Stimulated activated CD8-positive, alpha-beta memory T cell treated with anti-CD3 and anti-CD28 coated beads, Interleukin-12 subunit alpha, Interleukin-12 subunit beta, amount 100 ng/mL, for 24 hours (primary cell): ENCODE data around the gene CYP4V2.
A peak's percentile ranks its signal among the peaks of the same experiment; 100 is the strongest.

ENCODE experiments used
- DNase-seq: peaks from one replicate; pipeline ENCODE4 v3.0.0-alpha.2; 2020; ENCODE audit errors: extremely low read depth

The CYP4V2 gene

DNA sequence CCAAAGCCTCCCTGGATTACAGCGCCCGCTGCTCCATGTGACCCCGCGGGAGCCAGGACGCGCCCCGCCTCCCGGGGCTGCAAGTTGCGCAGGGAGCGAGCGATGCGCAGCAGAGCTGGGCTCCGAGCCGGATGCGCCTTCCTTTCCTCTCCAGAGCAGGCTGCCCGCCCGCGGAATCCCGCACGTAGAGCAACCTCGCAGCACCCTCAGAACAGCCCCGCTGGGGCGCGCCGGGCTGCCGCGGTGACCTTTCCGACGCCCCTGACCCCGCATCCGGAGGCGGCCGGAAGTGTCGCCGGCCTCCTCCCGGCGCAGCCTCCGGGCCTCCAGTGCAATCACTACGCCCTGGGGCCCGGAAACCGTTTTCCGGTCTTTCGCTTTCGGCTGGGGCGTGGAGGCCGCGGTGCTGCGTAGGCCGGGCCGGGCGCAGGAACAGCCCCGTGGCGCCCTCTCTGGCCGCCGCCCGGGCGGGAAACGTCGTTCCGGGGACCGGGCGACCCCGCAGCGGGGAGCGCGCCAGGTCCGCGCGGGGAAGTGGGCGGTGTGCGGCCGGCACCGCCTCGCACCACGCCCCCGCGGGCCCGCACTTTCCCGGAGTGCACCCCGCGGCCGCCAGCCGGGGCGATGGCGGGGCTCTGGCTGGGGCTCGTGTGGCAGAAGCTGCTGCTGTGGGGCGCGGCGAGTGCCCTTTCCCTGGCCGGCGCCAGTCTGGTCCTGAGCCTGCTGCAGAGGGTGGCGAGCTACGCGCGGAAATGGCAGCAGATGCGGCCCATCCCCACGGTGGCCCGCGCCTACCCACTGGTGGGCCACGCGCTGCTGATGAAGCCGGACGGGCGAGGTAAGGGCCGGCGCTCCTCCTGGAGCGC, at the start of gene CYP4V2:
Gene CYP4V2, plus strand, starts transcription at position 368 of the 866 bp plus-strand sequence. Its CDS starts 257 bp downstream, at position 625.
- peak; percentile 69 for DNase-seq

DNA sequence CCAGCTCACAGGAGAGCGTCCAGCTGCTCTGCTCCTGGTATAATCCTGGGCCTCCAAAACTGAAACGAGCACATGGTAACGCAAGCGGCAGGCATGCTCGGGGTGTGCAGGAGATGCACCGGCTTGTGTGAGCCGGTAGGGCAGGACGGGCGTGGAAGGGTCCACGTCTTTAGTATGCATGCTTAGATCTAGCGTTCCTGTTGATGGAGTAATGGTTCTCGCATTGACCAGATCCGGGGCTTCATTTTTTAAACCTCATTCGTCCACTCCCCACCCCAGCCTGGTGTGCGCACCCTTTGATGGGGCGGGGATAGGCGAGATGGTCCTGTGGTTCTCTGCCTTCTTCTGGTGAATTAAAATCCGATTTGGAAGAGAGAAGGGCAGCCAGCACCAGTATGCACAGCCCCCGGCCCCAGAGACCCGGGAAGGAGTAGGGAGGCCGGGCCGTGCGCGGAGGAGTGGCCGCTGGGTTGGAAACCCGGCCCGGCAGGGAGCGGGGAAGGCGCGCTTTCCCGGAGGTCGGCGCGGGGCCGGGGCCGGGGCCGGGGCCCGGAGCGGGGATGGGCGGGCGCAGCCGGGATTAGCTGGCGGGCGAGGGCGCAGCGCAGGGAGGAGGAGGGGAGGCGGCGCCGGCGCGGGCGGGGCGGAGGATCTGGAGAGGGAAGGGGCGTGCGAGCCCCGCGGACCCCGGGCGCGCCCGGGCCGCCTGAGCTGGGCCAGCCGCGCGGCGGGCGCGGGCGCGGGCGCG, 47.0 kb upstream of the CYP4V2 start:
- DNase-seq: no peak

DNA sequence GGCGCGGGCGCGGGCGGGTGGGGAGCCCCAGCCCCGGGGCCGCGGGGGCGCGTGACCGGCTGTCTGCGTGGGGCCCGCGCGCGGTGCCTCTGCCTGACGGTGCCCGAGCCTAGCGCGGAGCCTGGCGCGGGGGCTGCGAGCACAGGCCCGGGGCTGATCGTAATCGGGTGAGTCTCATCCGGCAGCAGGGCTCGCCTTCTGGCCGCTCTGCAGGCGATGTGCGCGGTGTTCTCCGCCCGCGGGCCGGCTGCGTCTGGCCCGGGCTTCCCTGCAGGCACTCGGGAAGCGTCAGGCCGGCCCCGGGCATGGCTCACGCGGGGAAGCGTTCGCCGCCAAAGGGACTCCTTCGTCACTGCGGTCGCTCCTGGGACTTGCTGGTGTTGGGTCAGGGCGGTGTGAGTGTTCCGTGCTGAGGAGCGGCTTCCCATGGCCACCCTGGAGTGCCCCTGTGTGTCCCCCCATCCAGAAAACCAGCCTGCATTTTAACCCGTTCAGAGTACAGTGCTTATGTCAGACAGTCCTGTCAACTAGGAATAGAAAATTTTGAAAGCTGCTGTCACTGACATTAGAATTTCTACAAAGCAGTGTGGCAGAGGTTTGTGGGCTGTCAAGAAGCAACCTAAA, 46.3 kb upstream of the CYP4V2 start:
- DNase-seq: no peak

DNA sequence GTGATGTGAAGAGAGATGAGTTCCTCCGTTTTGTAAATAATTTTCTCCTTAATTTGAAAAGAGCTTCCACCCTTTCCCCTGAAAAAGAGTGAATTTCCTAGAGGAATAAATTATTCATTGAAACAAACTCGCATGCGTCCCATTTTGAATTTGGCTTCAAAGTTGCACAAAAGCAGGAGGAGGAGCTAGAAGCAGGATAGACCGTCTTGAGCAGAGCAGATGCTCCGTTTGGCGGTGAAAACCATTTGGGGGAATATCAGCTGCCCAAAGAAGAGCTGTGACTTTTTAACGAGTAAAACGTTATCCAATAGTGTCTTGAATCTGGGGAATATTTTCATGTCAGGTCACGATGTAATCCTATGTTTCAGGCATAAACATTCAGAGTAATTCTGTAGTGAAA, 44.9 kb upstream of the CYP4V2 start:
- DNase-seq: no peak

DNA sequence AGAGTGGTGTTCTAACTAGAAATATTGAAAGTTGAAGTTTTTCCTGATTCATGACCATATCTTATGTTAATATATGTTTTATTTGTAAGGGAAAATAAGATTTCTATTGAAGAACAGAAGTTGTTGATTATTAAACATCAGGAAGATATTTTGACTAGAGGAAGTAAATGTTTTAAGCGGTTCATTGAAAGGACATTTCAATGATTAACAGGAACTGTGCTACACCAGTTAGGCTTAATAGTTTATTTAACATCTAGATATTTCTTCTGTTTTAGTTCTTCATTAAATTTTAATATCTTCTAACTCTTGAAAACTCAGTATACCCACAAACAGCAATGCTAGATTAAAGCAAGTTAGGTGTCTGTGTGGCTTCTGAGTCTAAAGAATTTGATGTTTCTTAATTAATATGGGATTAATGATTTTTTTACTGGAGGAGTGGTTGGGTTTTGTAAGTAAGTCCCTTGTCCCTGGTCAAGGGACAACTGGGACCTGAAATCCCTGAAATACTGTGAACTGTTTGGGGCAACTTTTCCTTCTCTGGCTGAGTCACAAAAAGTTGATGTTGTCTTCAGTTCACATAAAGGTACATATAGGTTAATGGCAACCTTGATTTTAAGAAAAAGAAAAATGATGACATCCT, 42.9 kb upstream of the CYP4V2 start:
- DNase-seq: no peak

DNA sequence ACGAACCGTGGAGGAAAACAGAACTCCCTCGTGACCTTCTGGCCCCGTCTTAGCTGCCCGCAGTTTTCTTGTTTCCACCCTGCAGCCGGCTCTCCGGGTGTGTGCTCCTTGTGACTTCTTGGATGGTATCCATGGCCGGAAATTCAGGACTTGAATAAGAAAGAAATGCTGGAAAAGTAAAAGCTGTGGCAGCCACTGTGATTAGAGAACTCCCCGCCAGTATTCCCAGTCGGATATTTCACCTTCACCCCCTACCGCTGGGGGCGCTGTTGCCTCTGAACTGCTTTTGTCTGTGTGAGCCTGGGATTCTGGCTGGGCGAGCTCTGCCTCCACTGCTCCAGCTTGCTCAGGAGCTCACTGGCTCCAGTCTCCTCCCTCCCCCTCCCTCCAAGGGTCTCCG, 41.5 kb upstream of the CYP4V2 start:
- DNase-seq: no peak

DNA sequence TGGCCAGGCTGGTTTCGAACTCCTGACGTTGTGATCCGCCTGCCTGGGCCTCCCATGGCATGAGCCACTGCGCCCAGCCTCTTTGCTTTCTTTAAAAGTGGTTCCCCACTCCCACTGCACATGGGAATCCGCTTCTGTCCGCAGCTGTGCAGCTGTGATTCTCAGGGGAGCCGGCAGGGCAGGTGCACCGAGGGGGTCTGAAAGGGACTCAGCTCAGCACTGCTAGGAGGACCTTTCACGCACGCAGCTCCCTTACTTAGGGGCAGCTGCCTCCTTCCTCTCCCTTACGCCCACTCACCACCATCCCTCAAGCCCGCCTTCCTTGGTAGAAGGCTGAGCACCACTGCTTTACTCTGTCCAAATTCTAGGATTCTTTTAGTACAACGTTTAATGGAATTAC, 40.4 kb upstream of the CYP4V2 start:
- no peak for DNase-seq

DNA sequence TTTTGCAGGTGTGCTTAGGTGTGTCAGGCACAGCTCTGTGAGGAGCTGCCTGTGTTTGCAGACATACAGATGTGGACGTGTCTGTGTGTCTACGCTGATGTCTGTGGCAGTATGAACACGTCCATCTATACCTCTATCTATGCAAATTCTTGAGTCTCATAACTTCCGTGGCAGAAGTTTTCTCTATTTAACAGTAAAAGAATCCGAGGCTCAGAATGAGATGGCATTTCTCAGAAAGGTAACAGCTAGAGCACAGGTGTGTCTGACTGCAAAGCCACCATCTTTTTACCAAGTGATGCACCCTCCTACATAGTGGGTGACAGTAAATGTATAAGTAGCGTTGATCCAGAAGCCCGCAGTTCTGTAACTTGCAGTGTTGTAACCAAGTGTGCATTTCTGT, 39.9 kb upstream of the CYP4V2 start:
- no peak for DNase-seq

DNA sequence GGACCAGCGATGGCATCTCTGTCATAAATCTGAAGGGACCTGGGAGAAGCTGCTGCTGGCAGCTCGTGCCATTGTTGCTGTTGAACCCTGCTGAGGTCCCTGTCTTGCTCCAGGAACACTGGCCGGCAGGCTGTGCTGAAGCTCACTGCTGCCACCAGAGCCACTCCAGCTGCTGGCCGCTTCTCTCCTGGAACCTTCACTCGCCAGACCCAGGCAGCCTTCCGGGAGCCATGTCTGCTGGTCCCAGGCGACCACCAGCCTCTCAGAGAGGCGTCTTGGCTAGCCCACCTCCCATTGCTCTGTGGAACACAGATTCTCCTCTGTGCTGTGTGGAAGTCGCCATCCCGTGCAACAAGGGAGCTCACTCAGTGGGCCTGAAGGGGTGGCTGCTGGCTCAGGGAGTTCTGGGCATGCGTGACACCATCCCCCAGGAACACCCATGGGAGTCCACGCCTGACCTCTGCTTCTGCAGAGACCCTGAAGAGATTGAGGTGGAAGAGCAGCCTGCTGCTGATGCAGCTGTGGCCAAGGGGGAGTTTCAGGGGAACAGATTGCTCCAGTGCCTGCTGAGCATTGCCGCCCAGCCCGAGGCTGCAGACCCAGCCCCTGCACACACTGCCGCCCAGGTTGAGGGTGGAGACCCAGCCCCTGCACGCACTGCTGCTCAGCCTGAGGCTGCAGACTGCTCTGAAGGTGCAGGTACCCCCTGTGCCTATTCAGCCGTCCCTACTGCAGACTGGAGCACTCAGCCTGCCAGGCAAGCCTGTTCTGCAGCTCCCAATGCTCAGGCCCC, 33.1 kb upstream of the CYP4V2 start:
- no peak for DNase-seq

DNA sequence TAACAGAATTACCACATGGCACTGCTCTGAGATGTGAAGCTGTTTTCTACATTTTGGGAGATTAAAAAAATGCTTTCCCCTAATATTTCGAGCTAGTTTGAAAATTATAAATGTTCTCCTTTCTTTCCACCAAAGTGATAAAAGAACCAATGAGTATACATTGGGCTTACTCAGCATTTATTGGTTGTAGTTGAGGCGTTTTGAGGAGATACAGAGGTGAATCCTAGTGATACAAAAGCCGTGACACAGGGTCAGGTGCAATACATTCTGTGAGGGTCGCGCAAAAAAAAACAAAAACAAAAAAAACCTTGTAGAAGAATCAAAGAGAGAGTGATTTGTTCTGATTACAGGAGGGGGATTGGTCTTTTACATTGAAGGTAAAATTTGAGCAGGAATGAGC, 32.4 kb upstream of the CYP4V2 start:
- no peak for DNase-seq

DNA sequence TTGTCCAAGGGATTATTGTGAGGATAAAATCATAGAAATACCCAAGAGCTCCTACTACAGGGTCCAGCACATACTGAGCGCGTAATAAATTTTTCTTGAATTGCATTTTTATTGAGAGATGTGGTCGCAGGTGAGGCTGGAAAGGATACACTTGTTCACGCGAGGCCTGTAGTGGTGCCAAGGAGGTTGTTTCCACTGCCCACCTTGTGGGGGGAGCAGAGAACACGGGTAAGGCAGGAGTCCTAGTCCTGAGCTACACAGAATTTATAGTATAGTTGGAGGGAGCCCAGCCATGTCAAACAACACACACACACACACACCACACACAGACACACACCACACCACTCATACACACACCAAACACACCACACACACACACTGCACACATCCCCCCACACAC, 31.8 kb upstream of the CYP4V2 start:
- no peak for DNase-seq

DNA sequence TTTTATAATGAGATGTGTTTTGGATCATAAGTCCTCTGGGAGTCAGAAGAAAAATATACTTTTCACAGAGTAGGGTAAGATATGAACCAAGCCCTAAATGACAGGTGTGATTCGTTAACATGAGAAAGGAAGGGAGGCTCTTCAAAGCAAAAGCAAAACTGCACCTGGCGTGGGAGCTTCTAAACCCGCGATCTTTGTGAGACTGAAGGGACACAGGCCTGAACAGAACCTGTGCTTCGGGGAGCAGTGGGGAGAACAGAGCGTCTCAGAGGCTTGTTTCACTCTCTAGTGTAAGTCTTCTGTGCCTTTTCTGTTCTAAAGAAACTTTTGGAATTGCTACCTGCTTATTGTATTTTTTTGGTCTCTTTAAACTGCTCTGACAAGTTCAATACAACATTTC, 30.2 kb upstream of the CYP4V2 start:
- DNase-seq: no peak

DNA sequence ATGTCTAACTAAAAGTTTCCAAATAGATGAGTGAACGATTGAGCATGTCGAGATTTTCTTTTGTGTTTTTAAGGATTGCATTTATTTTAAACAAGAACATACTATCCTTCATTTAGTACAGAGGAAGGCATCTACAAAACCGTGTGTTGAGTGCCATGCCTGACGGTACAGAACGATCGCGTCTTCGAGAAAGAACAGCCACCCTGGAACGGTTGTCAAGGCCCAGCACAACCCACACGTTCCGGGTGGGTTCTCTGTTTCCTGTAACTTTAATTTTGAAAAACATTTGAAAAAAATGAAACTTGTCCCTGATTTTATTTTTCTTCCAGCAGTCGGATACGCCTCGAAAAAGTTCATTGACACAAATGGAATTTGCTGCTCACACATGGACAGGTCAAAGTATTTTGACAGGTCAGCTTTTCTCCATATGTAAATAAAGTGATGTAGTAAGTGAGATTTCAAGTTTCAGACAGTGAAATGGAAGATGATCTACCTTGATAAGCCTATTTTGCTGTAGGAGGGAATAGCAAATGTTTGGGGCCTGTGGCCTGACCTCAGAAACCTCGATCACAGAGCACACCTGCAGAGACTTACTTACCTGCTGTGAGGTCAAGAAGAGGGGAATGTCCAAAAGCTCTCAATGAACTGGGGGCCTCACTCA, 24.4 kb upstream of the CYP4V2 start:
- no peak for DNase-seq

DNA sequence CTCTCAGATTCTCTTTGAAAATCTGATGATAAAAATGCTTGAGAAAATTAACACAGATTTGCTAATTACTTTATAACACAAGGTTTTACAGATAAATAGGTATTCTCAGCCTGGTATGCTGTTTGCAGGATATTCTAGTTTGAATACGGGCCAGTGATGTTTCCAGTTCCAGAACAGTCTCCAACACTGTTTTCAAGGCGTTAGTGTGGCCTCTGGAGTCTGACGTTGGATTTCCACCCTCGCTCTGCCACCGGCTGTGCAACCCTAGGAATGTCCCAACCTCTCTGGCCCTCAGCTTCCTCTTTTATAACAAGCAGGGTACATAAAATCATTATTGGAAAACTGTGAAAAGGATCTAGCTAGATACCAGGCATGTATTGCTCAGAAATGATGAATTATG, 23.8 kb upstream of the CYP4V2 start:
- DNase-seq: no peak

DNA sequence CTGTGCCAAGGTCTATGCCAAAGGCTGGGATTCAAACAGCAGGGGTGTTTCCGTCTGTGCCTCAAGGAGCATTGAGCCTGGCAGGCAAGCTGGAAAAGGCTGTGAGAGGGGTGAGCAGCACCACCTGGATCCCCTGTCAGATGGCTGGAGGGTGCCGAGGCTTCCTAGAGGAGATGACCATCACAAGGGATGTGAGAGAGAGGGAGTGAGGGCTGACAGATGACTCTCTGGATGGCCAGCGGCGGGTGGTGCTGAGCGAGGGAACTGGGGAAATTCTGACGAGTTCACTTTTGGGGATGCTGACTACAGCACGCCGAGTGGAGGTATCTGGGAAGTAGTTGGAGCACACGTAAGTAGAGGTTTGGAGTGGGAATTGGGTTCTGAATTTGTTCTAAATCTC, 22.6 kb upstream of the CYP4V2 start:
- DNase-seq: no peak

DNA sequence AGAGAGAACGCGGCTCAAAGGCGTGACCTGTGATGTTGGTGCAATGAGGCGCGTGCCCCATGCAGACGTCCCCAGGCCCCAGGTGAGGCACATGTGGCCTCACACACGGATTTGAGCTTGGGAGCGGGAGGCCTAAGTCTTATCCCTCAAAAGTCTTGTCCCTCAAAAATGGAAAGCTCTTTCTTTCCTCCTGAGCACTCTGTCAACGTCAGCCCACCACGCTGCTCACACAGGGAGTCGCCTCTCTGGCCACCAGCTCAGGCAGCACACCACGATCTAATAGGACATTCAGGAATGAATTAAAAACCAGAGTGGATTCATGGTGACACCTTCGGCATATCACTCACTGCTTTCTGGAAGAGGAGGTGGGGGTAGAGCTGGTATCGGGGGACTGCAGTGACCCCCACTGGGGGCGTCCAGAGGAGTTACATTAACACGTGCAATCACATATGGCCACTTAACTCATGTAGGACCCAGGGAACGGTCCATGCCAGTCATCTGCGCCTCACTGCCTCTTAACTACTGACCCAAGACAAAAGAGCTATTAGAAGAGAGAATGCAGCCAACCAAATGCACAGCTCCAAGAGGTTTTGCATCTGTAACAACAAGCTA, 21.9 kb upstream of the CYP4V2 start:
- DNase-seq: no peak

DNA sequence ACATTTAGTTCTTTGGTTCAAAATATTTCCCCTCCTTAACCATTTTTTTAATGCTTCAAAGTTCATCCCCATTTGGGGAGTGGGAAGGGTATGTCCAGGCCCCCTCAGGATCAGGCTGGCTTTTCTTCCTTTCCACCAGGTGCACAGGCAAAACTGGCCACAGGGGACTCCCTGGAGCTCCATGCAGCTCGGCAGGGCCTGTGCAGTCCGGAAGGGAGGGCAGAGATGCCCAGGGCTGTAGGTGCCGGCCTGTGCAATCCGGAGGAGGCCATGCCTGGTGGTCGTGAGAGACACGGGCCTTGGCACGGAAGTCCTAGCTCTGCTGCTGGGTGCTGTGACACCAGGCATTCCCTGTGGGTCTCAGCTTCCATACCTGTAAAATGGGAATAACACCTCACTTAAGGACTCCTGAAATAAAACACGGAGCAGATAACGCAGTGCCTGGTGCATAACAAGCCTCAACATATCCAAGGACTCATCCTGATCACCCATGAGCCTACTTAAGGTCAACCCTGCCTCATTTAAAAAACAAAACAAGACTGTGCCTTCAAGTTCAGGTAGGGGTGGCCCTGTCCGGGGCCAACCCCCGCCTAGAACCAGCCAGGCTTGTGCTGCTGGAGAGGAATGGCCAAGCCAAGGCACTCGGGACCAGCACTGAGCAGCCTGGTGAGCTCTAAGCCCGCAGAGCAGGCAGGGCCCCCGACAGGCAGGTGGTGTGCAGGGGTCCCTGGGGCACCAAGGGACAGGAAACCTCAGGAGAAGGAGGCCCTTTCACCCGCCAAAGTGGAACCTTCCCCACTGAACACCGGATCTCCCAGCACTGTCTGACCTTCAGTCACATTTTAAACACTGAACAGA, 21.2 kb upstream of the CYP4V2 start:
- no peak for DNase-seq

DNA sequence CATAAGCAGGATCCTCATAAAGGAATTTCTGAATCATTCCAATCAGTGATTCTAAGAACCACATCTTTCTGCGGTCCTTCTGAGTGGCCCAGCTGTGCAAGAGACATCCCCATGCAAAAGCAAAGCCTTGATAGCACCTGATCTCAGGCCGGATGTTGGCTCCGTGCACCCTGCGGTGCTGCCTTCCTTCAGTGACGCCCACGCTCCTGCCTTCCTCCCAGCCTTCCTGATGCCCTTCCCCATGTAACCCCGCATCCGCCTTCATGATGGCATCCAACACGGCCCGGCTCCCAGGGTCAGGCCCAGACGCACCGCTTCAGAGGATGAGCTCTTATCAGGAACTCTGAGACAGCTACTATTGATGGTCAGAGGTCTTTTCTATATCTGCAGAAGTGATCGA, 20.4 kb upstream of the CYP4V2 start:
- no peak for DNase-seq

DNA sequence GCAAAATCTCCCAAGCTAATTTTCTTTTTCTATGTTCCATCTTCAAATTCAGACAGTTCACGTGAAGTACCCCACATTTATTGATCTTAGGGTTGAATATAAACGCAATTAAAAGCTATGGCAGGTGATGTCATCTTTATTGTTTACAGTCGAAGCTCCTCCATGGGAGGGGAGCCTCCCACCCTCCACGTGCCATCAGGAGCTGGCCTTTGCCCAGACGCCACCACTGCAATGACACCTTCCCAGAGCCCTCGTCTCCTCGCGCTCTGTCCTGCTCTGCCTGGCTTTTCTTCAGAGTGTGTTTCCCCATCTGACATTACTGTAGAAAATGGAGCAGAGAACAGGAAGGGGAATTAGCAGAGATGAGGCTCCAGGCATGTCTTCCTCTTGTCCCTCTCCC, 18.8 kb upstream of the CYP4V2 start:
- DNase-seq: no peak

DNA sequence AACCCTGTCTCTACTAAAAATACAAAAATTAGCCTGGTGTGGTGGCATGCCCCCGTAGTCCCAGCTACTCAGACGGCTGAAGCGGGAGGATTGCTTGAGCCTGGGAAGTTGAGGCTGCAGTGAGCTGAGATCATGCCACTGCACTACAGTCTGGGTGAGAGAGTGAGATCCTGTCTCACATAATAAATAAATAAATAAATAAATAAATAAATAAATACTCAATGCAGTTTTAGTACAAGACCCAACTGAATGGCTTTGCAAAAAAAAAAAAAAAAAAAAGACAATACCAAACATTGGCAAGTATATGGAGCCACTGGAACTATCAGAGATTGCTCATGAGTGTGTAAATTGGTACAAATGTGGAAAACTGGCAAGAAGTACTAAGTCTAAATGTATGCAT, 3.3 kb upstream of the CYP4V2 start:
- DNase-seq: no peak
